CD4-positive, alpha-beta T cell treated with Interleukin-21 for 1 hour (primary cell): ENCODE data around the gene TIMM22.
A peak's percentile ranks its signal among the peaks of the same experiment; 100 is the strongest.
"Not testable (repeated sequence)": the region's sequence is repeated elsewhere in the genome, so short reads cannot be mapped to it uniquely, and the experiment has no call there.

Experiments
- DNase-seq: peaks from one replicate; pipeline ENCODE4 v3.0.0-alpha.2; 2020

The TIMM22 gene

DNA sequence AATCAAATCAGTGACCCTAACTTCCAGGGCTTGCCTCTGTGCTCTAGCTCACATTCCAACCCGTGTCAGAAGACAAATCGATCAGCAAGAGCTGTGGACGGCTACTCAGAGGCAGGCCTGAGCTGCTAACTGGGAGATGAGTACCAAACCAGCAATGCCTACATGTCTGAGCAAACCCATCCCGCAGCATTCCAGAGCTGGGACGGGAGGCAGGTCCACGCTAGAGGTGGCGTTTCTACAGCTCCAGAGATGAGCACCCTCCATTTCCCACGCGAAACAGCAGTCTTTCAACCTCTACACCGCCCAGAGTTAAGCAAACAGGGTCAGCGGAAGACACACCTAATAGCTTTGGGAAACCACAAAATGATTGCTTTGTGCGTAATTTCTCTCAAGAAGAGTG lies 23.9 kb upstream of the TIMM22 start:
- DNase-seq, result no peak

DNA sequence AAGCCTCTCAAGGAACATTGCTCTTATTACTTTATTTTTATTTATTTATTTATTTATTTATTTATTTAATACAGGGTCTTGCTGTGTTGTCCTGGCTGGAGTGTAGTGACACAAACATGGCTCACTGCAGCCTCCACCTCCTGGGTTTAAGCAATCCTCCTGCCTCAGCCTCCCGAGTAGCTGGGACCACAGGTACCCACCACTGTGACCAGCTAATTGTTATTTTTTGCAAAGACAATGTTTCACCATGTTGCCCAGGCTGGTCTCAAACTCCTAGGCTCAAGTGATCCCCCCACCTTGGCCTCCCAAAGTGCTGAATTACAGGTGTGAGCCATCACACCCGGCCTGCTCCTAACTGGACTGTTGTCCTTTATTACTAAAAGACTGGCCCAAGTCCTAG lies 22.2 kb upstream of the TIMM22 start:
- not testable (repeated sequence) for DNase-seq

GRCh38 chr17:975371-975915 lies 21.5 kb upstream of the TIMM22 start:
- no peak for DNase-seq

DNA sequence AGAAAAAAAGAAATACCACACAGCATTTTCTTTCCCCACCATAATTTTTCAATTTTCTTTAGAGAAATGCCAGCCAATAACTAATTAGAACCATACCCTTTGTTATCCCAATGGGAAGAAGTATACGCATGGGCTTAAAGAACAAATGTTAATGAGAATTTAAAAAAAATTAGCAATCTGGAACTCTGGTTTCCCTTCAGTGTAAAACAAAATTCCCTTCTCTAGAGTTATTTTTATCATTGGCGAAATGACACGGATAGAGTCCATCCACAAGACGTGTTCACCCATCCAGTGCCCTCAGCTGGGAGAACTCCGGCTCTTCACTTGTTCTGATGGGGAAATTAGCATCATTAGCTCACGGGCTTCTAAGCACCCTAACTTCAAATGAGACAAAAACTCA lies 20.6 kb upstream of the TIMM22 start:
- DNase-seq, result no peak

GRCh38 chr17:977166-977565 lies 19.8 kb upstream of the TIMM22 start:
- no peak for DNase-seq

GRCh38 chr17:978103-979093 lies 18.5 kb upstream of the TIMM22 start:
- no peak for DNase-seq

GRCh38 chr17:979212-979538 lies 17.8 kb upstream of the TIMM22 start:
- DNase-seq, result no peak

- peak; percentile 84 for DNase-seq
Measured at GRCh38 chr17:979539-980405, 17.2 kb upstream of the TIMM22 start, which contains the start of gene NXN. TSS of gene NXN (minus strand) at chr17:979776.

- DNase-seq, result peak; percentile 90
Measured at GRCh38 chr17:980406-981291, 16.3 kb upstream of the TIMM22 start.

DNA sequence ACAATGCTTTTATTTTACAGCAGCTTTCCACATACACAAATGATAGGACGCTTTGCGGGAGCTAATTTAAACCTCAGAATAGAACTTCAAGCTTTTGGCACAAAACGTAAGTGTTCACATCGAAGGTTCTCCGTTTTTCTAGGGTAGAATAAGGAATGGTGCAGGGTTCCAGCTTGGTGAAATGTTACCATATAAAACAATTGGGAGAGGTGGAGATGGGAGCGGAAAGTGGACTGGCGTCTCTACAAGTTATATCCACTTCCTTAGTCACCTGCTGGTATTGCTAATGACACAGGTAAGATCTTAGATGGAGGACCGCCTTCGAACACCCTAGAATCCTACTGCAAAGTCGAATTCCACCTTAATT lies 15.7 kb upstream of the TIMM22 start:
- DNase-seq, result no peak

GRCh38 chr17:983921-984320 lies 13.0 kb upstream of the TIMM22 start:
- no peak for DNase-seq

DNA sequence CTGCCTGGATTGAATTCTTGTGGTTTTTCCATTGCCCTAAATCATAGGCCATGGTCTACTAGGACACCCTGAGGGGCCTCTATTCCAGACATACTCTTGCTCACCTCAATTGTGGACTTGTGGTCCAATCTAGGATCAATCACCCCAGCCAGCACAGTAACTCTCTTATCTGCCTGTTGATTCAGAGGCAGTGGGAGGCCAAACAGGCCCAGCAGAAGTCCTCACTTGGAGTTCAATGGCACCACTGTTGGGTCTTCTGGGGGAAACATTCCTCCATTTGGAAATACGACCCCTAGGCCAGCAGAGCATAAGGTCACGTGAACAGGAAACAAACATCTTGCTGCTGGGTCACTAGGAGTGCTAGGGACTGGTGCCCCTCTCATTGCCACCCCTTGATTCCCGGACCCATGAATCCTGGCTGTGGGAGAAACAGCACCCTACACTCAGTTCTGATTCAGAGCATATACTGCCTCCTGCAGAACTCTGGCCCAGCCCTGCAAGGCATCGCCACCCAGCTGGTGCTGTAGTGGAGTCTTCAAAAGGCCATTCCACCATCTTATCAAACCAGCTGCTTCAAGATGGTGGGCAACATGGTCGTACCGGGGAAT lies 10.5 kb upstream of the TIMM22 start:
- DNase-seq, result no peak

GRCh38 chr17:987931-988330 lies 9.0 kb upstream of the TIMM22 start:
- DNase-seq, result no peak

DNA sequence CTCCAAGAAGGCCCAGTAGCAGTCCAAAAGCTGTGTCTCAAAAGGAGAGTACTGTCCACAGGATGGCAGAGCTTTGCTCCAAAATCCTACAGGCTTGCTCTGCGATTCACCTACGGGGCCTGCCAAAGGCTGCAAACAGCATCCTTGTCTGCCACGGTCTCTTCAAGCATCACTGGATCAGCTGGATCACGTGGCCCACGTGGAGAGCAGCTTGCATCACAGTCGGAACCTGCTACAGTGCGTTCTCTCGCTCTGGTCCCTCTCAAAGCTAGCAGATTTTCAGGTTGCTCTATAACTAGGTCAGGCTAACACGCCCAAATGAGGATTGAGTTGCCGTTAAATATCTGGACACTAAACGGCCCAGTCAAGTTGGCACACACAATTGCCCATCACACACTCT lies 8.4 kb upstream of the TIMM22 start:
- no peak for DNase-seq

DNA sequence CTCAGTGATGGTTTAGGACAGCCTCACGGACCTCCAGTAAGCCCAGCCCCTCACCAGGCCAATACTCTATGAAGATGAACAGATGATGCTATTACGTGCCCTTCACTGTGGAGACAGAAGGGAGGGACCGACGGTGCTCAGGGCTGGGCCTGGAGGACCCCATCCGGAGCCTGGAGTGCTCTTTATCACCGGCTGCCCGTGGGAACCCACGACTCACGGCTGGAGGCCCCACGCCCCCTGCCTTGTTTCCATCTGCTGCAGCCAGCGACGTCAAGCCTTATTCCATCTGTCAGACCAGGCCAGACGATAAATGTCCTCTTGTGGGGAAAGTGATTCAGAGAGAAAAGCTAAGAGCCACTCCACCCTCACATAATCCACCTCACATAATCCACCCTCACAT lies 4.0 kb upstream of the TIMM22 start:
- no peak for DNase-seq

- DNase-seq, result not testable (repeated sequence)
Measured at GRCh38 chr17:995324-995723, 1.6 kb upstream of the TIMM22 start.

- no peak for DNase-seq
Measured at GRCh38 chr17:998111-998510, 1.2 kb downstream of the TIMM22 start.

- DNase-seq, result no peak
Measured at GRCh38 chr17:1000597-1001461, 3.9 kb downstream of the TIMM22 start.

DNA sequence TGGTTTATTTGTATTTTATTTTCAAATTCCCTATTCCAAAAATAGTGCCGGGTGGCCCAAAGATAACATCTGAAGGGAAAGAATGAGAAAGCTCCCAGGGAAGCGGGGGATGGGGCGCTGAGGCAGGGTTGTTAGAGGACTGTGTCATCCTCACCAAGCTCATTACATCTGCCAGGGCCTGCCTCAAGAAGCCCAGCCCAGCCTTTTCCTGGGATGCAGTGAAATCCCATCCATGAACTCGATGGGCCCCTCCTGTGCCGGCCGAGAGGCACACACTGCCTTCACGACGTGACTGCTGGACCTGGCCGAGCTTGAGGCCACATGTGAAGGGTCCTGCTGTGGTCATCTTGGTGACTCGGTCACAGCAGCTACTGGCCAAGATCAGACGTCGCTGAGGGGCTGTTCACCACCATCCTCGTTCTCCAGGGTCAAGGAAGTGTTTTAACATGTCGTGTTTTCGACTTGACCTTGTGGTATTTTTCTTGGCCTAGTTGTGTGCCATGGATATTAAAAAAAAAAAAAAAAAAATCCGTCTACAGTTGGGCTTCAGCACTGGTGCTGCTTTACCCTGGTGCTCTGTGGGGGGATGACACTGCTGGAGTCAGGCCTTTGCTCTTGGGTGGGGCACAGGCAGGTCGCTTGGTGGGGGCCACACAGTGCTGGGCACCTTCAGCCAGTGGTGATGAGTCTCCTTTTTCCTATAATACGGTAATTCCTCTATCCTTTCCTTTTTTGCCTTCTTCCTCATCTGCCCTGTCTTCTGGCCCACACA lies 4.9 kb downstream of the TIMM22 start:
- no peak for DNase-seq

DNA sequence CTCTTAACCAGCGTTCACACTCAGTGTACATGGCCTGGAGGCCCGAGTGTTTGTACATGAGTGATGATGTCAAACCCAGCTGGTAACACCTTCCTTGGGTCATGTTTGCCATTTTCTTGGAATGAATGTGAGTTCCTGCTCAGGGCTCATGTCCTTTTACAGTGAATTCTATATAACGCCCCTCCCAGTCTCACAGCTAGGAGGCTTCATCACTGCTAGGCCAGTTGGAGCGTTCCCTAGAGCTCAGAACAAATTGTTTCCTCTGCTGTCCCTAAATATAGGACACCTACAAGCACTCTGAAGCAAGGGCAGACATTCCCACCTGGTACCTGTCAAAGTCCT lies 5.5 kb downstream of the TIMM22 start:
- no peak for DNase-seq
